ENCODE results near the gene PPT2.
"Not testable (repeated sequence)": the region's sequence is repeated elsewhere in the genome, so short reads cannot be mapped to it uniquely, and the experiment has no call there.

Gene PPT2

DNA sequence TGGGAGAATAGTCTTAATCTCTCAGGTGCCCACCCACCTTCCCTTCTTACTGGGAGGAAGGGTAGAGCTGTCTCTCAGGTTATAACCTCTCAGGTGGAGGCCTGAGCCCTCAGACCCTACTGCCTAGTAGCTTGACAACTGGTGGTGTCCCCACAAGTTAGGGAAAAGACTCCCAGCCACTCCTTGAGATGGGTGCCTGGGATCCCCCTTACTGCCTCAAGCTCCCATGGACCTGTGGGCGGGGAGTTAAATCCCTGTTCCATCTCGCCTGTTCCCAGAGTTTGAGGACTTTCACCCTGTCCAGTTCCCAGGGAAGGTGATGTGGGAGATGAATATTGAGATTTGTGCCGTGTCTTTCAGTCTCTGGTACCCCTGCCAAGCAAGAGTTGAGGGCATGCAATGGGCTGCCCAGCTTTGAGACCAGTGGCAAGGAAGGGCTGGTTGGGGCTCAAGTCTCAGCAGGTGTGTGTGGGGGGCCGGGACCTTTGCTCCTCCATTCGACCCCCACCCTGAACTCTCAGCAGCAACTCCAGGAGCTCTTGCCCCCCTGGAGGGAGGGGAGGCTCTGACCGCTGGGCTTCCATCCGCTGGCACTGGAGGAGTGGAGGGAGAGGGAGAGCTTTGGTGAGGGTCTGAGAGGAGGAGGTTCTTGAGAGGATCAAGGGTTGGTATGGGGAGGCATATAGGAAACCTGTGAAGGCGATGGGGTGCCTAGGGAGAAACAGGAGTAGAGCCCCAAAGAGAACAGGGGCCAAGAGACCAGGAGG is 37.2 kb downstream of the PPT2 start:
- no peak for DNase-seq

- DNase-seq, result no peak
Observed at GRCh38 chr6:32191696-32192607, 38.0 kb downstream of the PPT2 start.

DNA sequence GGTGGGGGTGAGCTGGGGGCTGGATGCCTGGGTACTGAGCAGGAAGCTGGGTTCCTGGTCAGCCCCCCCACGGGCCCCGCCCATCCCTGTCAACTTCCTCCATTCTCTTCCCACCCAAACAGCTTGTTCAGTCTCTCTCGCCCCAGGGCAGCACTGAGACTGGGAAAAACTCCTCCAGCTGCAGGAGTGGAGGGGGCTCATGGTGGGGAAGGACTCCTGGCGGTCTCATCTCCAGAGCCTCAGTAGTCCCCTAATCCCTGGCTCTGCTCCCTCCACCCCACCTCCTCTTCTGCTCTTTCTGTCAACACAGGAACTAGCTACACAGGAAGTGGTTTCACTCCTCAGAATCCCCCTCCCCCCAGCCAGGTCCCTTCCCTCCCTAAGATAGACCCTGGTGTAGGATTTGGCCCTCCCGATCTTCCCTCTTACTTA is 38.7 kb downstream of the PPT2 start, which contains the start of gene GPSM3:
TSS of gene GPSM3 (minus strand) at position 36 of the 432 bp plus-strand sequence. CDS start 130 bp downstream, outside the sequence.
- no peak for DNase-seq

DNA sequence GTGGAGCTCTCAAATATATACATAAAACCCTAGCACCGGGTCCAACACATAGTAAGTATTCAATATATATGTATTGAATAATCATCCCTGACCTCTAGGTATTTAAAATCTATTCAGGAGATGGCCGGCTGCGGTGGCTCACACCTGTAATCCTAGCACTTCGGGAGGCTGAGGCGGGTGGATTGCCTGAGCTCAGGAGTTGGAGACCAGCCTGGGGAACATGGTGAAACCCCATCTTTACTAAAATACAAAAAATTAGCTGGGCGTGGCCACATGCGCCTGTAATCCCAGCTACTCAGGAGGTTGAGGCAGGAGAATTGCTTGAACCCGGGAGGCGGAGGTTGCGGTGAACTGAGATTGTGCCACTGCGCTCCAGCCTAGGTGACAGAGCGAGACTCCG is 39.2 kb downstream of the PPT2 start:
- not testable (repeated sequence) for DNase-seq

GRCh38 chr6:32194388-32194787 is 40.4 kb downstream of the PPT2 start:
- DNase-seq, result no peak

GRCh38 chr6:32194825-32195651 is 41.1 kb downstream of the PPT2 start:
- DNase-seq, result no peak

- DNase-seq, result peak; percentile 99
Observed at GRCh38 chr6:32195652-32195901, 41.6 kb downstream of the PPT2 start.

DNA sequence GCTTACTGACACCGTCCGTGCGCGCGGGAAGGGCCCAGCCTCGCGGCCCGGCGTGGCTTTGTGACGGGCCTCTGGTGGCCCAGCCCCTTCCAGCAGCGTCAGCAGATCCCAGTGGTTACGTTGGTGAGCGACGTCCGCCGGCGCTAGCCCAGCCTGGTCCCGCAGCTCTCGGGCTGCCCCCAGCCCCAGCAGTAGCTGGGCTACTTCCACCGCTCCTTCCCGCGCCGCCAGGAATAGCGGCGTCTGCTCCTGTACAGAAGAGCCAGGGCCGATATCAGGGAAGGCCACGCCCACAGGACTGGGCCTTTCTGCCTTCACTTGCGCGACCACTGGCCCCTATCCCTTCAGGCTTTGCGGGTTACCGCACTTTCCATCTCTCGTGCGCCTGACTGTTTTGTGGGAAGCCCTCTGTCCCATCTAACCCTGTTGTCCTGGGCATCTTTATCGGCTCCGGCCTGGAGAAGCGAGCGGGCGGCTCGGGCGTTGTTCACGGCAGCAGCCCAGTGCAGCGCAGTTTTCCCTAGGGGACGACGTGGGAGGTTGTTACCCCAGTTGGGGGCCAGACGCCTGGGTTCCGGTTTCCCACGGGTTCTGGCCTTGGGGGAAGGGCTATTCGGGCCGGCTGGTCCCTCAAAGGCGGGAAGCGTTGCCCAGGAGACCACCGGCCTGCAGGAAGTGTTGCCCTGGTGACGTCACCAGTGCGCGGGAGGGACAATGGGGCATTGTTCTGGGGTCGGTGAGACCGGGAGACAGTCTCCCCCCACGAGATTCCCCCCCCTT is 42.2 kb downstream of the PPT2 start:
- DNase-seq, result peak; percentile 62 to 96 (median 91)

- peak in 2 of 3 experiments; percentile 77 to 78 for DNase-seq
Observed at GRCh38 chr6:32196682-32197616, 43.0 kb downstream of the PPT2 start.

GRCh38 chr6:32198345-32198696 is 44.4 kb downstream of the PPT2 start:
- no peak for DNase-seq

- DNase-seq, result no peak
Observed at GRCh38 chr6:32198866-32199265, 44.9 kb downstream of the PPT2 start.

DNA sequence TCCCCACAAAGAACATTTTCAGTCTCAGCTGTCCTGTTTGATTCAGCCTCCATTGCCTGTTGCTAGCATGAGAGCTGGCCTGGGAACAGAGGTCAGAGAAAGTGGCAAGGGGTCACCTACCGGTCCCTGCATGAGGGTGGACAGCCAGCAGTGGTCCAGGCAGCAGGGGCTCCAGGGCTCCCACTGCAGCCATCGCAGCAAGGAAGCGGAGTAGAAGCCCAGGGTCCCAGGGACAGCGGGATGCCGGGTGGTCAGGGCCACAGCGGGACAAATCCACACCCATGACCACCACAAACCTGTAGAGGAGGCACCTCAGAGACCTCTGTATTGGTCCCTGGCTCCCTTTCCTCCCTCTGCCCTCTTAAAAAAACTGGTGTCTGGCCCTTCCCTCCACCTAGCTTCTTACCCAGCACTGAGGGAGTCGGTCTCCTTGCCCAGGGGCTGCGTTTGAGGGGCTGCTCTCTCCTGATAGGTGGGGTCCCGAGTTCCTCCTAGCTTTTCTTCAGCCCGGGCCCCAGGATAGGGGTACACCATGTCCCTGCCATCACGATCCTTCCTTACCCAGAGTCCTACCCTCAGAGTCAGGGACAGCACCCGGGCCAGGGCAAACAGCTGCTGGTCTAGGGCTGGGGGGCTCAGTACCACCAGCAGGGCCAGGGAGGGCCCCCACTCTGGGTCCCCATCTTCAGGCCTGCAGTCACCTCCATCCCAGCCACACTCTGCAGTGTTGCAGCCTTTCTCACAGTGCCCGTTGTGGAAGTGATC is 47.0 kb downstream of the PPT2 start:
- no peak for DNase-seq

DNA sequence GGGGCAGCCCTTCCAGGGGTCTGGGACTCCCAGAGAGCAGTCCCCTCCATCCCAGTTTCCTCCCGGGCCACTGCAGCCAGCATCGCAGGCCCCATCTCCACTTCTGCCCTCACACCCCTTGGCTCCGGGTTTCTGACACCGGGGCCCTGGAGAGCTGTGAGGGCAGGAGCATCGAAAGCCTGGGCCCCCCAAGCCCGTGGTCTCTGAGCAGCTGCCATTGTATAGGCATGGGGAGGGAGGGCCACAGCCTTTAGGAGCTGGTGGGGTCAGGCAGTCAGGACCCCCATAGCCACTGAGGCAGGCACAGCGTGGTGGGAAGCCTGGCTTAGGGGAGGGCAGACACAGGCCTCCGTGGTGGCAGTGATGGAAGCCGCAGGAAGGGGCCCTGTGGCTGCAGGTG is 48.2 kb downstream of the PPT2 start:
- DNase-seq, result no peak

DNA sequence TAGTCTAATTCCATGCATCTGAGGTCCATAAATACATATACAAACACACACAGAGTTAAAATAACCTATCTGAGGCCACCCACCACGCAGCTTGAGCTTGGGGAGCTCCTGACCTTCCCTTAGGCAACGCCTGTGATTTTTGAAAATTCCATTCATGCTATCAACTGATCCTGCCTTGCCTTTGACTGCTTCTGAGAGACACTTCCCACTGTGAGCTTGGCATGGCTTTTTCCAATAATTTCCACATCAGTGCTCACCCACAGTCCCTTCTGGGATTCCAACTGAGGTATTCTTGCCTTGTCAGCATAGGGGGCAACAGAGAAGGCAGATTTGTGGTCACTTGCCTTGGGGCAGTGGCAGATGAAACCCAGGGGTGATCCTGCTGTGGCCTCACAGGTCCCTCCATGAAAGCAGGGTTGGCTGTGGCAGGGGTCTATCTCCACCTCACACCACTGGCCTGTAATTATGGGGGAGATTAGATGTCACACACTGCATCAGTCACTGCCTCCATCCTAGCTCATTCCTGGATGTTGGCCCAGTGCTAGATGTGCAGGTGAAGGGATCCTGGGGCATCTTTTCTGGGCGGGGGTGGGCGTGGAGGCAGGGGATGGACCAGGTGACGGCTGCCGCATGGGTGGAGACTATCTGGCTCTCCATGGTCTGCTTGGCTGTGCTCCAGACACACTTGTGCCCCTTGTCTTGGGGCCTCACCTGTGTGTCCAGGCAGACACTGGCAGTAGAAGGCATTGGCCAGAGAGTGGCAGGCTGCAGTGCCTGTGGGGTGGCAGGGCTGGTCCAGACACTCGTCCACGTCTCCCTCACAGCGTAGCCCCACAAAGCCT is 49.7 kb downstream of the PPT2 start:
- peak in 1 of 3 experiments; percentile 3 for DNase-seq

GRCh38 chr6:32204268-32204715 is 50.4 kb downstream of the PPT2 start:
- DNase-seq, result no peak

DNA sequence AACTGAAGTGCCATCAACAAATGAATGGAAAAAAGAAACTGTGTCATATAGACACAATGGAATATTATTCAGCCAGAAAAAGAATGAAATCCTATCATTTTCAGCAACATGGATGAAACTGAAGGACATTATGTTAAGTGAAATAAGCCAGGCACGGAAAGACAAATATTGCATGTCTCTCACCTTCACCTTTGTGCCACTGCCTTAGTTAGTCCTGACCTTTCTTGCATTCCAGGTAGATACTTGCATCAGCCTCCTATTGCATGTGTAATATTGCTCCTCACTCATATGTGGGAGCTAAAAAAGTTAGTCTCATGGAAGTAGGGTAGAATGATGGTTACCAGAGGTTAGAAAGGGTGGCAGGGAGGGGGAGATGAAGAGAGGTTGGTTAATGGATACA is 55.1 kb downstream of the PPT2 start:
- DNase-seq, result no peak

DNA sequence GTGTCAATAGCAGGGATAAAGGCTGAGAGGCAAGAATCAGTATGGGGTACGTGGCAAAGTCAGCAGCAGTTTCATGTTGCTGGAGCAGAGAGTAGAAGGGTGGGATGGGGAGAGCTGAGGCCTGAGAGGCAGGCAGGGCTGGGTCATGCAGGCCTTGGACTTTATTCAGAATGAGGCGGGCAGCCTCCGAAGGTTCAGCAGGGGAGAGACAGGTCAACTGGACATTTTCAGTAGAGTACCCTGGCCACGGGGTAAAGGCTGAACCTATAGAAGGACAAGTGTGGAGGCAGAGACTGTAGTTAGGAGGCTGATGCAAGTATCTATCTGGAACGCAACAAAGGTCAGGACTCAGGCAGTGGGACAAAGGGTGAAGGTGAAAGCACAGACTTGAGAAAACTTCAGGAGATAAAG is 56.3 kb downstream of the PPT2 start:
- no peak for DNase-seq

DNA sequence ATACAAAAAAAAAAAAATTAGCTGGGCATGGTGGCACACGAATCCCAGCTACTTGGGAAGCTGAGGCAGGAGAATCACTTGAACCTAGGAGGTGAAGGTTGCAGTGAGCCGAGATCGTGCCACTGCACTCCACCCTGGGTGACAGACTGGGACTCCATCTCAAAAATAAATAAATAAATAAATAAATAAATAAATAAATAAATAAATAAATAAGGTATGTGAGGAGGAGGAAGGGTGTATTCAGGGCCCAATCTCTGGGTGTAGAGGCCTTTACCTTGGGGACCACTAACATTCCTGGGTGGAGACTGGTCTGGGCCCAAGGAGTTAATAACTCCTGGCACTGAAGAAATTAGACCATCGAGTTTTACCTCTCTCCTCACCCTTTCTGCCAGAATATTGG is 57.5 kb downstream of the PPT2 start:
- DNase-seq, result not testable (repeated sequence)

DNA sequence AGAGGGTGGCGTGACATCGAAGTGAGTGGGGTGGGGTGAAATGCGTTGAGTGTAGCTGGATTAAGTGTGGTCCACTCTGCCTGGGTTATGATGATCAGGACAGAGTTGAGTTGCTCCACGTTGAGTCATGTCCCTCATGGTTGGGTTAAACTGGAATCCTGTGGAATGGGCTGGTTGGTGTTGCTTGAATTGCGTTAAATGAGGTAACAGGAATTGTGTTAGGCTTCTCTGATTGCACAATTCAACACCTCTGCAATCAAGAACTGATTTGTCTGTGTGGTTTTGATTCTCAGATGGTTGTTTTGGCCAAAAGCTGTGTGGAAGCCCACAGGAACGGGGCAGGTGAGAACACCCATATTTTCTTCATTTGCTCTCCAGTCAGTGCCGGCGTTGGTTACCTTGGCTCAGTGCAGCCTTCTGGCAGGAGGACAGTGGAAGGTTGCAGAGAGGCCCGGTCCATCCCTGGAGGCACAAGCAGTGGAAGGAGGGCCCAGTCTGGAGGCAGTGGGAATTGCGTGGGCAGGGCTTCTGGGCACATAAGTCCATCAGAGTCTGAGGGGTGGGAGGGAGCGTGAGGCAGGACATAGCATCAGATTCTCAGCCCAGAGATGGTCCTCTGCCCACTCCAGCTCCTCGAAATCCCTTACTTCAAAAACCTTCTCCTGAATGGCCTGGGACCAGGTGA is 58.3 kb downstream of the PPT2 start:
- DNase-seq, result no peak

Data from NCI-H1417 (cell line).